Muscle layer of colon (tissue), 2 donors: ENCODE data around the gene XPO6.

Source experiments
- H3K27ac ChIP-seq: one replicate; pipeline ENCODE4 v1.7.0; 2013; ENCODE audit warnings: low read depth, mild to moderate bottlenecking, low read length, moderate library complexity
- H3K27me3 ChIP-seq, 2 donors: one replicate each; pipeline ENCODE4 v1.7.0; 2013; ENCODE audit warnings: low read length in 2 of 2, mild to moderate bottlenecking in 2 of 2; ENCODE audit not compliant: insufficient read depth in 2 of 2, control insufficient read depth in 1 of 2
- H3K36me3 ChIP-seq: one replicate; pipeline ENCODE4 v1.7.0; 2013; ENCODE audit warnings: mild to moderate bottlenecking, low read length; ENCODE audit not compliant: insufficient read depth
- H3K4me1 ChIP-seq: one replicate; pipeline ENCODE4 v1.7.0; 2013; ENCODE audit warnings: mild to moderate bottlenecking, low read length; ENCODE audit not compliant: insufficient read depth
- H3K4me3 ChIP-seq, 2 donors: one replicate each; pipeline ENCODE4 v1.7.0; 2013; ENCODE audit warnings: low read length in 2 of 2, low read depth in 1 of 2, mild to moderate bottlenecking in 1 of 2, moderate library complexity in 1 of 2
- H3K9ac ChIP-seq: one replicate; pipeline ENCODE4 v1.7.0; 2013; ENCODE audit warnings: low read length
- H3K9me3 ChIP-seq: one replicate; pipeline ENCODE4 v1.7.0; 2013; ENCODE audit warnings: mild to moderate bottlenecking, low read length
- donor health status: abdominal sarcoma.
- donor health status: Adenocarcinoma of cecum.

The XPO6 gene

GRCh38 chr16:28105954-28106353 is 105.8 kb downstream of the XPO6 start:
- H3K36me3 ChIP-seq, result peaks cover 74% of the 10 kb centered on the region
- no peak overlapping the region for H3K4me3 ChIP-seq
- no peak overlapping the region for H3K9ac ChIP-seq
- no peak overlapping the region for H3K27ac ChIP-seq
- no peaks in the 10 kb centered on the region for H3K4me1 ChIP-seq
- H3K9me3 ChIP-seq, result no peaks in the 10 kb centered on the region
- H3K27me3 ChIP-seq, result no peaks in the 10 kb centered on the region

- Histone ChIP-seq H3K9ac (no peak overlapping the region), H3K4me3 (no peak overlapping the region), H3K9me3 (no peaks in the 10 kb centered on the region), H3K36me3 (peaks cover 77% of the 10 kb centered on the region), H3K27ac (no peak overlapping the region), H3K27me3 (no peaks in the 10 kb centered on the region), H3K4me1 (no peaks in the 10 kb centered on the region)
Measured at GRCh38 chr16:28105297-28105696, 106.5 kb downstream of the XPO6 start.

- H3K36me3 ChIP-seq, result peaks cover 74% of the 10 kb centered on the region
- H3K4me1 ChIP-seq, result no peaks in the 10 kb centered on the region
- no peak overlapping the region for H3K9ac ChIP-seq
- H3K27me3 ChIP-seq, result no peaks in the 10 kb centered on the region
- no peaks in the 10 kb centered on the region for H3K9me3 ChIP-seq
- no peak overlapping the region for H3K4me3 ChIP-seq
- H3K27ac ChIP-seq, result no peak overlapping the region
Measured at GRCh38 chr16:28104404-28104803, 107.4 kb downstream of the XPO6 start.

DNA sequence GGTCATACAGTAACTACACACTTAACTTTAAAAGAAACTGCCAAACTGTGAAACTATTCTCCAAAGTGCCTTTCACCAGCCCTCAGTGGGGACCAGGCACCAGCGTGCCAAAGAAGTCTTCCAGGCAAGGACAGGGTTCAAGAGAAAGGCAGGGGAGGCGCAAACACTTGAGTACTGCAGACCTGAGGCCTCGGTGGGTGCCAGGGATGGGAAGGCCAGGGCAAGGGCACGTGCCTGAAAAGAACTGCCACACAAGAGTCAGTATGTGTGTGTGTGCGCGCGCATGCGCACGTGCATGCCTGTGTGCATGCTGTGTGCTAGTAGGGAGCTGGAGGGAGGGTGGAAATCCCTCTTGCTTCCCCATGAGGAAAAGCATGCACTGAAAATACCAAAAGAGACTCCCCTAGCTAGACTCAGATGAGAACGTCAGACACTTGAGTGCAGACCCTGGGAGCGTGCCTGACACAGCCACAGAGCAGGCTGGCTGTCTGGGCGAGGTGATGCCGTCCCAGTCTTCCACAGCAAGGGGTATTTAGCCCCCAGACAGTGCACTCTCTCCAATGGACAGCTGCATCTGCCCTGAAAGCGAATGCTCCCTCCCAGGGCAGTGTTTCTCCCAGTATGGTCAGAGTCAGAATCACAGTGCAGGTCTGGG is 108.1 kb downstream of the XPO6 start:
- Histone ChIP-seq H3K36me3 (peaks cover 78% of the 10 kb centered on the region), H3K9me3 (no peaks in the 10 kb centered on the region), H3K27ac (no peak overlapping the region)

DNA sequence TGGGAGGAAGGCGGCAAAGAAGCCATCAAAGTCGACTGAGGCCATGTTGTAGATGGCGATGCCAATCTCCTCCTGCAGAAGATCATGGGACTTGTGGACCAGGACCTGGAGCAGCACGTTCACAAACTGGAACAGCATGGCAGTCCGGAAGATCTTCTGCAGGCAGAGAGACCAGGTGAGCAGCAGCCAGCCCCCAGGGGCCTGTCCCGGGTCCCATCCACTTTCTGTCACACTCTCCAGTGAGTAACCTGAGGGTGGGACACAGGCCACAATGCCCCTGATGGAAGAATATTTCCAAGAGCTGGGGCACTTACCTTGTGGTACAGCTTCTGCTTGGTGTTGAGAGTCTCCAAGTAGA is 110.3 kb downstream of the XPO6 start:
- H3K4me1 ChIP-seq, result no peaks in the 10 kb centered on the region
- H3K36me3 ChIP-seq, result peaks cover 72% of the 10 kb centered on the region
- H3K4me3 ChIP-seq, result no peak overlapping the region
- no peak overlapping the region for H3K27ac ChIP-seq
- H3K9ac ChIP-seq, result no peak overlapping the region
- H3K9me3 ChIP-seq, result no peaks in the 10 kb centered on the region
- H3K27me3 ChIP-seq, result no peaks in the 10 kb centered on the region

More for the DNA sequence above, 108.1 kb downstream of the XPO6 start:
- no peak overlapping the region for H3K4me3 ChIP-seq
- no peaks in the 10 kb centered on the region for H3K4me1 ChIP-seq
- no peak overlapping the region for H3K9ac ChIP-seq
- H3K27me3 ChIP-seq, result no peaks in the 10 kb centered on the region

DNA sequence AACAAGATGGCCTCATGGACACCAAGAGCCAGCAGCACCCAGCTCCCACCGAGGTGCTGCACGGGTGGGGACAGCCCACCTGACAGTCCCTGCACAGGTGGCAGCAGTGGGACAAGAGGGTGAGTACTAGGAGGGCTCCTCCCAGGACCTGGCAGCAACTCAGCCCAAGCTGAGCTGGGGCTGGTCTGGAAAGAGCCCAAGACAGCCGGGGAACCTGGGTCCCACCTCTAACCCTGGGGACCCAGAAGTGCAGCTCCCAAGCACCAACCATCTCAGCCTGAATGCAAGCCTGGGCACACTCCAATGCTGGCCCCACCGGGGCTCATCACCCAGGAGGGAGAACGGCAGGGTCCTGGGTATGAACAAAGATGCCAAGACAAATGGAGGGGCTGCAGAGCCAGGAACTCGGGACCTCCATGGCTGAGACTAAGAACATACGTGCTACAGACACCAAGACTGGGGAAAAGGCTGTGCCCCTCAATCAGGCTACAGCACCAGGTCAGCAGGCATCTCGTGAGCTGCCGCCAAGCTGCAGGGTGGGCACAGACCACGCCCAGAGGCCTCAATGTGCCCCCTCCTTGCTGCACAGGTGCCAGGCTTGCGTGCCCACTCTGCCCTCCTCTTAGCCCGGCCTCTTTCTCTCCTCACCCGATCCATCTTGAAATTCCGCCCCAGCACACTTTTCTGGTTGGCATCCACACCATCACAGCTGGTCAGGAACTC is 110.8 kb downstream of the XPO6 start:
- H3K27ac ChIP-seq, result no peak overlapping the region
- H3K9me3 ChIP-seq, result no peaks in the 10 kb centered on the region
- H3K9ac ChIP-seq, result no peak overlapping the region
- no peaks in the 10 kb centered on the region for H3K4me1 ChIP-seq
- peaks cover 67% of the 10 kb centered on the region for H3K36me3 ChIP-seq
- no peak overlapping the region for H3K4me3 ChIP-seq
- H3K27me3 ChIP-seq, result no peaks in the 10 kb centered on the region

DNA sequence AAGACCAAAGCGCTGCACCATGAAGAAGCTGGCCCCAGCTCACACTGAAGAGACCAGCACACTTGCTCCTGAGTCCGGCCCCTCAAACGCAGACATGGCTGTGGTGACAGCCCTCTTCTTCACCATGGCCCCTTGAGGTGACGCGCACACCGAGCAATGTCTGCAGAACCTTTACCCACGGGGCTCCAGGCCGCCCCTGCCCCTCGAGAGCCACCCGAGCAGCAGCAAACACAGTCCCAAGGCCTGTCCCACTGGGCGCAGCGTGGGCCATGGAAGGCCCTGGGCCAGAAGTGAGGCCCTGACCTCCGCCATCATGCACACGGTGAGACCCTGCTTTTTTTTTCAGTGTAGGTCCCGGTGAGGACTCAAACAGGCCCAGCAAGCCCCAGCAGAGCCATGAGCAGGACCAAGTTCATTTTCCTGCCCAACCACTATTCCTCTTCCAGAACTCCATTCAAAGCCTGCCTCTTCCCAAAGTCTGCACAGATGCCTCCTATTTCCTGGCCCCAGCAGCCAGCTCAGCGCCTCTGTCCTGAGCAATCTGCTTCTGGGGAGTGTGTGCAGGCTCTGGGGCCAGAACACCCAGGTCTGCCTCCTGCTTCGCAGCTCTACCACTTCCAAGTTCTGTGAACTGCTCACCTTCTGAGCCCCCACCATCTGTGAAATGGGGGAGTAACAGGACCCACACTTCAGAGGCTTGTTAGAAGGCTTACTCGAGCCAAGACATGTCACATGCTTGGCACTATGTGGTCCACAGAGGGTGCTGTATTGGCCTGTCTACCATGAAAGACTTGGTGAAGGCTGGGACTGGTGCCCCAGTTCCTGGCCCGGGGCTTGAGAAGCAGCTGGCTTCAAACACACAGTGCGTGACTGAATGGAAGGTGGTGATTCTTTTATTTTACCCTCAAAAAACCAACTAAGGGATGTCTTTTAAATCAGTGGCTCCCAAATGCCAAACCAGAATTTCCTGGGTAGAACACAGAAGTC is 112.5 kb downstream of the XPO6 start:
- Histone ChIP-seq H3K36me3 (peaks cover 52% of the 10 kb centered on the region), H3K4me3 (no peak overlapping the region)

DNA sequence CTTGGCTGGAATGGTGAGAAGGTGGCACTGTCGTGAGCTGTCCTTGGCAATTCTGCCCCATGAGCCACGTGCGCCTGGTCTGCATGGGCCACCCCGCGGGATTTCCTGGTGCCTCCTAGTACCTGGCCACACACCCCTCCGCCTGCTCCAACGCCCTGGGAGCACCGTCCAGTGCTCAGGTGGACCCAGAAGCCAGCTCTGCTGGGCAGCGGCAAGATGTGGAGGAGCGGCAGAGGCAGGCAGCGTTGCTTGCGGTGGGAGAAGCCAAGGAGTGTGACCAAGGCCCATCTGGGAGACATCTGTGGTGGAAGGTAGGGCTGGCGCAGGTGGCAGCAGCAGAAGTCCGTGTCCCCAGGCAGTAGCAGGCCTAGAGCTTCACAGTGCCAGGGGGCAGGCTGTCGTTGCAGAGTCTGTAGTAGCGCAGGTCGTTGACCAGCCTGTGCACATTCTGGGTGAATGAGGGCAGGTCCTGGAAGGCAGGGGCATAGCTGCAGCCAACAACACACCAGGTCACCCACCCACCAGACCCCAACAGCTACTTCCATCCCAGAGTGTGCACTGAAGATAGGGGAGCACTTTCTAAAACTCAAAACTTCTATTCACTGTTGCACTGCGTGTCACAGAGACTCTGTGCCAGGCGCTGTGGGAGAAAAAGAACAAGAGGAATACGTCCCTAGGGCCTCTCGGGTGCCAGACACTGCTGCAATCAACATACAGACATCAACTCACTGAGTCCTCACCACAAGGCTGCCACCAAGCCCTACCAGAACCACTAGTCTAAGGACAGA is 113.4 kb downstream of the XPO6 start:
- no peak overlapping the region for H3K9ac ChIP-seq
- H3K27ac ChIP-seq, result no peak overlapping the region
- H3K36me3 ChIP-seq, result peaks cover 43% of the 10 kb centered on the region

More for the DNA sequence above, 112.5 kb downstream of the XPO6 start:
- no peaks in the 10 kb centered on the region for H3K9me3 ChIP-seq
- H3K4me1 ChIP-seq, result no peaks in the 10 kb centered on the region
- H3K9ac ChIP-seq, result no peak overlapping the region
- H3K27me3 ChIP-seq, result no peaks in the 10 kb centered on the region
- no peak overlapping the region for H3K27ac ChIP-seq

GRCh38 chr16:28096983-28097899 is 114.5 kb downstream of the XPO6 start:
- H3K4me1 ChIP-seq, result no peaks in the 10 kb centered on the region
- no peaks in the 10 kb centered on the region for H3K9me3 ChIP-seq
- H3K4me3 ChIP-seq, result no peak overlapping the region
- no peak overlapping the region for H3K27ac ChIP-seq
- H3K27me3 ChIP-seq, result no peaks in the 10 kb centered on the region
- peaks cover 32% of the 10 kb centered on the region for H3K36me3 ChIP-seq
- H3K9ac ChIP-seq, result no peak overlapping the region

More for the DNA sequence above, 113.4 kb downstream of the XPO6 start:
- no peaks in the 10 kb centered on the region for H3K9me3 ChIP-seq
- H3K4me1 ChIP-seq, result no peaks in the 10 kb centered on the region
- no peak overlapping the region for H3K4me3 ChIP-seq
- no peaks in the 10 kb centered on the region for H3K27me3 ChIP-seq

GRCh38 chr16:28093385-28093725 is 118.4 kb downstream of the XPO6 start:
- no peak overlapping the region for H3K27ac ChIP-seq
- no peaks in the 10 kb centered on the region for H3K4me1 ChIP-seq
- no peak overlapping the region for H3K9ac ChIP-seq
- H3K36me3 ChIP-seq, result peaks cover 6% of the 10 kb centered on the region
- no peaks in the 10 kb centered on the region for H3K27me3 ChIP-seq
- no peak overlapping the region for H3K4me3 ChIP-seq
- no peaks in the 10 kb centered on the region for H3K9me3 ChIP-seq
